ENCODE measurements around the gene SLC22A5. TPM values are rescaled to one million over a fixed set of nuclear protein-coding genes. Genes with fewer than 3 reads are reported as not detected.

The SLC22A5 gene
- total RNA-seq, 4 donors from 2014 or later: 13.2 to 25.4 (median 15.7) TPM

DNA sequence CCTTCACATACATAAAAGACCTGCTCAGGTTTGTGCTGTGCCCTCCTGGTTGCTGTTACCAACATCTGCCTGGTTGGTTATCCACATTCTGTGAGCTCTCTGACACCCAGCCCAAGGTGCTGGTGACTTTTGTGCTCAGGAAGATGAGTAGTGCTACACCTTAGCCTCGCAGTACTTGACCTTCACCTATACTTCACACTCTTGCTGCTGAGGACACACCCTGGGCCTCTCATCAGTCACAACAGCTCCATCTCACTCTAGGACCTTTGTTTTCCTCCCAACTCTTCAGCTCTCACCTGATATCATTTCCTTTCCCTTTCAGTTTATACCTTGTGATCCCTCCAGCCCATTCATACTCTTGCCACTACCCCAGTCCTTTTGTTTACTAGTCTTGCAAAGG is 10.7 kb upstream of the SLC22A5 start:
- intact Hi-C loops (cut with DNase I; ENCODE audit: low total_unique reads): no loop called here
- DNase-seq (ENCODE audit: low spot score in 2 of 2): no peak
- 88 to 95% methylated on average over 1 of the region's 1 CpG for WGBS, 2 donors
- no peak for TF ChIP-seq POLR2A (IDR thresholded peaks at IDR 0.05)
- TF ChIP-seq, protein P1, sequence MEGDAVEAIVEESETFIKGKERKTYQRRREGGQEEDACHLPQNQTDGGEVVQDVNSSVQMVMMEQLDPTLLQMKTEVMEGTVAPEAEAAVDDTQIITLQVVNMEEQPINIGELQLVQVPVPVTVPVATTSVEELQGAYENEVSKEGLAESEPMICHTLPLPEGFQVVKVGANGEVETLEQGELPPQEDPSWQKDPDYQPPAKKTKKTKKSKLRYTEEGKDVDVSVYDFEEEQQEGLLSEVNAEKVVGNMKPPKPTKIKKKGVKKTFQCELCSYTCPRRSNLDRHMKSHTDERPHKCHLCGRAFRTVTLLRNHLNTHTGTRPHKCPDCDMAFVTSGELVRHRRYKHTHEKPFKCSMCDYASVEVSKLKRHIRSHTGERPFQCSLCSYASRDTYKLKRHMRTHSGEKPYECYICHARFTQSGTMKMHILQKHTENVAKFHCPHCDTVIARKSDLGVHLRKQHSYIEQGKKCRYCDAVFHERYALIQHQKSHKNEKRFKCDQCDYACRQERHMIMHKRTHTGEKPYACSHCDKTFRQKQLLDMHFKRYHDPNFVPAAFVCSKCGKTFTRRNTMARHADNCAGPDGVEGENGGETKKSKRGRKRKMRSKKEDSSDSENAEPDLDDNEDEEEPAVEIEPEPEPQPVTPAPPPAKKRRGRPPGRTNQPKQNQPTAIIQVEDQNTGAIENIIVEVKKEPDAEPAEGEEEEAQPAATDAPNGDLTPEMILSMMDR (IDR thresholded peaks at IDR 0.05): no peak
- no peak overlapping the region for H3K4me3 ChIP-seq (ENCODE audit: low read depth, poor library complexity, severe bottlenecking)

DNA sequence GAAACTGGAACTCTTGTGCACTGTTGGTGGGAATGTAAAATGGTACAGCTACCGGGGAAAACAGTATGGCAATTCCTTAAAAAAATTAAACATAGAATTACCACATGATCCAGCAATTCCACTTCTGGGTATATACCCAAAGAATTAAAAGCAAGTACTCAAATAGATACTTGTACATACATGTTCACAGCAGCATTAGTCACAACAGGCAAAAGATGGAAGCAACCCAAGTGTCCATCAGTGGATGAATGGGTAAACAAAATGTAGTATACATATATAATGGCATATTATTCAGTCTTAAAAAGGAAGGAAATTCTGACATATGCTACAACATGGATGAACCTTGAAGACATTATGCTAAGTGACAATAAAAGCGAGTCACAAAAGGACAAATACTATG is 7.4 kb upstream of the SLC22A5 start:
- no peak overlapping the region for H3K4me3 ChIP-seq (ENCODE audit: low read depth, poor library complexity, severe bottlenecking)
- intact Hi-C loops (cut with DNase I; ENCODE audit: low total_unique reads): loop anchor here (10.0 kb wide), 1 partner anchor 297 kb away; the partner anchor contains the start of gene IL3
- no peak for TF ChIP-seq POLR2A (IDR thresholded peaks at IDR 0.05)
- TF ChIP-seq, protein P1 (IDR thresholded peaks at IDR 0.05): no peak
- 95 to 97% methylated on average over 2 of the region's 2 CpGs for WGBS, 2 donors
- DNase-seq (ENCODE audit: low spot score in 2 of 2): no peak

DNA sequence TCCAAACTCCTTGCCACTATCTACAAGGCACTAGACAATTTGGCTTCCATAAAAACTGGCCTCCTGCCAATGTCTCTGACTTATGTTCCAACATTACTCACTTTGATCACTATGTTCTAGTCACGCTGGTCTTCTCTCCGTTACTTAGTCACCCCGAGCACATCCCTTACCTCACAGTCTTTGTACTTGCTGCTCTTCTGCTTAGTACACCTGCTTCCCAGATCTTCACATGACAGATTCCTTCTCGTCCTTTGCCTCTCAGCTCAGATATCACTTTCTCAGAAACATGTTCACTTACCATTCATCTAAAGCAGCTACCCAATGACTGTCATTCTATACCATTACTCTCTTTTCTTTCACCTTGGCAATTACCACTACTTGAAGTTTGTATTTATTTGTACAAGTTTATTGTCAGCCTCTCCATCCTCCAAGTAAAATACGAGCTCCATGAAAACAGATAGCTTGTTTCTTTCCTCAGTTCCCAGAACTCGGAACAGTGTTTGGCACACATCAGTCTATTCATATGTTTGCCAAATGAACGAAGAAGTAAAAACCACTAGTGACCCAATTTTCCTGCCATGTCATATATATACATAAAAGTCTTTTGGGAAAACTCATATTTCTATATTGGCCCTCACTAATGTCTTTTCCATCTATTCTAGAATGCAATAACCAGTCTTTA is 5.9 kb upstream of the SLC22A5 start:
- DNase-seq (ENCODE audit: low spot score in 2 of 2): peak in 1 of 2 donors; percentile 69
- no peak overlapping the region for H3K4me3 ChIP-seq (ENCODE audit: low read depth, poor library complexity, severe bottlenecking)
- TF ChIP-seq, protein P1 (IDR thresholded peaks at IDR 0.05): no peak
- TF ChIP-seq POLR2A (IDR thresholded peaks at IDR 0.05): no peak
- intact Hi-C loops (cut with DNase I; ENCODE audit: low total_unique reads): loop anchor here (10.0 kb wide), 1 partner anchor 299 kb away; the partner anchor contains the start of gene IL3
- 27 to 40% methylated on average over 7 of the region's 7 CpGs for WGBS, 2 donors

DNA sequence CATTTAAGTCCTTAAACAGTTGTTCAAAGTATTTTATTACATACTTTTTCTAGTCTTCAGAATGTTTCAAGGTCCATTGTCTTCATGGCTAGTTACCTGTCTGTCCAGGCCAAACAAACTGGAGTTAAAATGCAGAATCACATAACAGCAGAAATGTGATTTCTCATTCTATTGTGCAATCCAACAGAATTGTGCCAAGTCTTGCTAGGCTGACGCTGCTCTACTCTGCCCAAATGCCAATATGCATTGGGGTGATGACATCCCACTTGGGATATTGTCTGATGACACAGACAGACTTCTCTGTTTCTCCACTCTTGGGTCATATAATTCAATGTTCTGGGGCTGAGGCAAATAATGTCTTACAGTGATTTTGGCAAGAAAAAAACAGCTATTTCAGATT is 5.2 kb upstream of the SLC22A5 start:
- DNase-seq (ENCODE audit: low spot score in 2 of 2): no peak
- intact Hi-C loops (cut with DNase I; ENCODE audit: low total_unique reads): loop anchor here (10.0 kb wide), 1 partner anchor 300 kb away; the partner anchor contains the start of gene IL3
- TF ChIP-seq POLR2A (IDR thresholded peaks at IDR 0.05): no peak
- TF ChIP-seq, protein P1 (IDR thresholded peaks at IDR 0.05): no peak
- WGBS, 2 donors: 19 to 50% methylated on average over 1 of the region's 1 CpG
- no peak overlapping the region for H3K4me3 ChIP-seq (ENCODE audit: low read depth, poor library complexity, severe bottlenecking)

DNA sequence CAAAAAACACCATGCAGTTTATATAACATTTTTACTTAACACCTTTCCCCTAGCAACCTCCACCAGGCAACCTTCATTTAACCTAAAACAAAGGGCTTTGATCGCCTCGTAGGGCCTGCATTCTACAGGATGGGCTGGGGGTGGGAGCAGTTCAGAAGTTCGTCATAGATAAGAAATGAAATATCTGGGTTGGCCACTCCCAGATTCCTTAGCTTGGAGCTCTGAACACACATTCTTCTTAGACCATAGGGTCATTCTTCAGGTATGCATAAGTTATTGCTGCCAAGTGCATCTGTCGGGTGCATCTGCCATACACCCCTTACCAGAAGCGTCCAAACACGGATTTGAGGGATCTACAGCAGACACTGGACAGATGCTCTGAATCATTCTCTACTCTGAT is 4.3 kb upstream of the SLC22A5 start:
- intact Hi-C loops (cut with DNase I; ENCODE audit: low total_unique reads): loop anchor here (10.0 kb wide), 1 partner anchor 300 kb away; the partner anchor contains the start of gene IL3
- 83 to 90% methylated on average over 6 of the region's 6 CpGs for WGBS, 2 donors

More for the DNA sequence above, 4.3 kb upstream of the SLC22A5 start:
- H3K4me3 ChIP-seq (ENCODE audit: low read depth, poor library complexity, severe bottlenecking): no peak overlapping the region
- no peak for DNase-seq (ENCODE audit: low spot score in 2 of 2)
- TF ChIP-seq, protein P1 (IDR thresholded peaks at IDR 0.05): no peak
- no peak for TF ChIP-seq POLR2A (IDR thresholded peaks at IDR 0.05)
